ENCODE results near the gene GANAB. TPM values are rescaled to one million over a fixed set of nuclear protein-coding genes. Genes with fewer than 3 reads are reported as not detected.

Gene GANAB
- total RNA-seq, 1 experiment from 2014 or later = 364 TPM

GRCh38 chr11:62603776-62604299, 42.6 kb downstream of the GANAB start:
- H3K4me3 Mint-ChIP-seq (ENCODE audit: unreplicated experiment) = peak overlapping the region; percentile 28
- no peak overlapping the region for H3K27ac Mint-ChIP-seq (ENCODE audit: low read depth, unreplicated experiment)
- H3K36me3 Mint-ChIP-seq (ENCODE audit: insufficient read depth, unreplicated experiment) = peaks cover 66% of the 10 kb centered on the region
- H3K9me3 Mint-ChIP-seq (ENCODE audit: unreplicated experiment) = no peaks in the 10 kb centered on the region
- intact Hi-C loops (cut with micrococcal nuclease) = no loop called here
- no peak for DNase-seq (ENCODE audit: unreplicated experiment)
- H3K27me3 Mint-ChIP-seq (ENCODE audit: insufficient read depth, unreplicated experiment) = no peaks in the 10 kb centered on the region
- ChIA-PET POLR2A (interaction anchor here (0.6 to 5.2 kb wide), 4 partner anchors 12 to 51 kb away, joined by 3 to 152 read pairs (median 8); partner anchors contain the start of gene TUT1), CTCF (interaction anchor here (0.5 to 2.1 kb wide), 9 partner anchors 8 to 1747 kb away, joined by 3 to 7 read pairs (median 3); partner anchors contain the start of genes LBHD1 and ROM1)
- peaks cover 30% of the 10 kb centered on the region for H3K4me1 Mint-ChIP-seq (ENCODE audit: insufficient read depth, unreplicated experiment)
- TF ChIP-seq, protein P1, sequence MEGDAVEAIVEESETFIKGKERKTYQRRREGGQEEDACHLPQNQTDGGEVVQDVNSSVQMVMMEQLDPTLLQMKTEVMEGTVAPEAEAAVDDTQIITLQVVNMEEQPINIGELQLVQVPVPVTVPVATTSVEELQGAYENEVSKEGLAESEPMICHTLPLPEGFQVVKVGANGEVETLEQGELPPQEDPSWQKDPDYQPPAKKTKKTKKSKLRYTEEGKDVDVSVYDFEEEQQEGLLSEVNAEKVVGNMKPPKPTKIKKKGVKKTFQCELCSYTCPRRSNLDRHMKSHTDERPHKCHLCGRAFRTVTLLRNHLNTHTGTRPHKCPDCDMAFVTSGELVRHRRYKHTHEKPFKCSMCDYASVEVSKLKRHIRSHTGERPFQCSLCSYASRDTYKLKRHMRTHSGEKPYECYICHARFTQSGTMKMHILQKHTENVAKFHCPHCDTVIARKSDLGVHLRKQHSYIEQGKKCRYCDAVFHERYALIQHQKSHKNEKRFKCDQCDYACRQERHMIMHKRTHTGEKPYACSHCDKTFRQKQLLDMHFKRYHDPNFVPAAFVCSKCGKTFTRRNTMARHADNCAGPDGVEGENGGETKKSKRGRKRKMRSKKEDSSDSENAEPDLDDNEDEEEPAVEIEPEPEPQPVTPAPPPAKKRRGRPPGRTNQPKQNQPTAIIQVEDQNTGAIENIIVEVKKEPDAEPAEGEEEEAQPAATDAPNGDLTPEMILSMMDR (IDR thresholded peaks at IDR 0.05; ENCODE audit: unreplicated experiment) = no peak
- BruUV-seq (replicated peaks) = no TSS peak

GRCh38 chr11:62603072-62603408, 43.4 kb downstream of the GANAB start:
- H3K4me1 Mint-ChIP-seq (ENCODE audit: insufficient read depth, unreplicated experiment) = peaks cover 37% of the 10 kb centered on the region
- intact Hi-C loops (cut with micrococcal nuclease) = no loop called here
- no TSS peak for BruUV-seq (replicated peaks)
- TF ChIP-seq, protein P1 (IDR thresholded peaks at IDR 0.05; ENCODE audit: unreplicated experiment) = no peak
- H3K27me3 Mint-ChIP-seq (ENCODE audit: insufficient read depth, unreplicated experiment) = no peaks in the 10 kb centered on the region
- POLR2A ChIA-PET = interaction anchor here (0.6 to 5.2 kb wide), 2 partner anchors 12 to 37 kb away, joined by 4 to 152 read pairs; partner anchors contain the start of gene TUT1
- no peaks in the 10 kb centered on the region for H3K9me3 Mint-ChIP-seq (ENCODE audit: unreplicated experiment)
- no peak for DNase-seq (ENCODE audit: unreplicated experiment)
- CTCF ChIA-PET = interaction anchor here (0.6 to 2.1 kb wide), 5 partner anchors 10 to 1748 kb away, joined by 3 to 7 read pairs (median 3); partner anchors contain the start of genes LBHD1 and ROM1
- H3K27ac Mint-ChIP-seq (ENCODE audit: low read depth, unreplicated experiment) = no peak overlapping the region
- peak overlapping the region; percentile 28 for H3K4me3 Mint-ChIP-seq (ENCODE audit: unreplicated experiment)
- H3K36me3 Mint-ChIP-seq (ENCODE audit: insufficient read depth, unreplicated experiment) = peaks cover 70% of the 10 kb centered on the region

GRCh38 chr11:62602141-62603071, 44.0 kb downstream of the GANAB start:
- no TSS peak for BruUV-seq (replicated peaks)
- TF ChIP-seq, protein P1 (IDR thresholded peaks at IDR 0.05; ENCODE audit: unreplicated experiment) = no peak
- no peaks in the 10 kb centered on the region for H3K27me3 Mint-ChIP-seq (ENCODE audit: insufficient read depth, unreplicated experiment)
- ChIA-PET POLR2A (interaction anchor here (0.6 to 5.2 kb wide), 22 partner anchors 9 to 1576 kb away, joined by 3 to 152 read pairs (median 7); partner anchors contain the start of genes AHNAK, B3GAT3, C11orf98 and CSKMT), CTCF (interaction anchor here (0.6 to 2.1 kb wide), 5 partner anchors 9 to 1752 kb away, joined by 3 to 7 read pairs (median 4); partner anchors contain the start of gene ROM1)
- peaks cover 70% of the 10 kb centered on the region for H3K36me3 Mint-ChIP-seq (ENCODE audit: insufficient read depth, unreplicated experiment)
- H3K27ac Mint-ChIP-seq (ENCODE audit: low read depth, unreplicated experiment) = peak overlapping the region; percentile 96
- no peaks in the 10 kb centered on the region for H3K9me3 Mint-ChIP-seq (ENCODE audit: unreplicated experiment)
- intact Hi-C loops (cut with micrococcal nuclease) = no loop called here
- H3K4me3 Mint-ChIP-seq (ENCODE audit: unreplicated experiment) = peak overlapping the region; percentile 86
- DNase-seq (ENCODE audit: unreplicated experiment) = no peak
- H3K4me1 Mint-ChIP-seq (ENCODE audit: insufficient read depth, unreplicated experiment) = peaks cover 38% of the 10 kb centered on the region
